ENCODE results near the gene GALNT2. TPM values are rescaled to one million over a fixed set of nuclear protein-coding genes. Genes with fewer than 3 reads are reported as not detected.

The GALNT2 gene
- total and polyA plus RNA-seq, 2 donors (not counting 1 experiment from before 2014, with no cell fraction given), result 19.0 to 184 TPM

- H3K79me2 ChIP-seq (ENCODE audit: control insufficient read depth, insufficient read depth, low read length), result peaks cover 100% of the 10 kb centered on the region
- no peak overlapping the region for H3K27ac ChIP-seq (ENCODE audit: low read length in 2 of 2)
- WGBS (ENCODE audit: insufficient coverage), result no CpG with 5 or more reads among the region's 3 CpGs
Measured at GRCh38 chr1:230087717-230088105, 20.7 kb downstream of the GALNT2 start.

More at GRCh38 chr1:230087717-230088105, 20.7 kb downstream of the GALNT2 start:
- ATAC-seq (ENCODE audit: low read depth), result no peak
- Histone ChIP-seq H3K9ac (ENCODE audit: low read length) (no peak overlapping the region), H3K4me1 (ENCODE audit: control insufficient read depth in 2 of 2, insufficient read depth in 2 of 2, low read length in 2 of 2) (peaks cover 15 to 18% of the 10 kb centered on the region in 2 donors), H3K4me3 (ENCODE audit: control extremely low read depth in 1 of 5, extremely low read depth in 1 of 5, insufficient read depth in 1 of 5, low read depth in 2 of 5, low read length in 4 of 5) (no peak overlapping the region), H3K9me3 (ENCODE audit: control extremely low read depth in 1 of 3, control insufficient read depth in 2 of 3, insufficient read depth in 1 of 3, low read length in 2 of 3) (peaks cover 0 to 7% (median 6%) of the 10 kb centered on the region in 3 donors), H3K4me2 (replicated peaks; ENCODE audit: low read depth, low read length, poor library complexity, severe bottlenecking) (no peak overlapping the region), H3K27me3 (replicated peaks in 1 of 4; ENCODE audit: control extremely low read depth in 1 of 4, control insufficient read depth in 3 of 4, insufficient read depth in 4 of 4, low read length in 3 of 4) (no peaks in the 10 kb centered on the region), H4K20me1 (ENCODE audit: control insufficient read depth, insufficient read depth, low read length, poor library complexity, severe bottlenecking) (peaks cover 65% of the 10 kb centered on the region), H2AFZ (ENCODE audit: insufficient read depth, low read depth, low read length, poor library complexity, severe bottlenecking) (no peak overlapping the region), H3K36me3 (replicated peaks in 1 of 2; ENCODE audit: control extremely low read depth in 1 of 2, control insufficient read depth in 1 of 2, extremely low read depth in 1 of 2, insufficient read depth in 2 of 2, low read length in 1 of 2) (peaks cover 0 to 8% of the 10 kb centered on the region in 2 experiments)
- DNase-seq, result no peak
- ChIA-PET POLR2A (no interaction called here), CTCF (interaction anchor here (0.7 to 1.4 kb wide), 3 partner anchors 17 to 22 kb away, joined by 3 to 4 read pairs (median 4); no protein-coding TSS in a partner anchor)
- intact Hi-C loops (cut with micrococcal nuclease), result no loop called here
- Mint-ChIP-seq H3K9me3 (ENCODE audit: insufficient read depth) (no peaks in the 10 kb centered on the region), H3K4me3 (no peak overlapping the region), H3K27me3 (no peaks in the 10 kb centered on the region), H3K4me1 (peaks cover 51% of the 10 kb centered on the region), H3K27ac (no peak overlapping the region)
- TF ChIP-seq CTCF (IDR thresholded peaks at IDR 0.05), result no peak
- TF ChIP-seq EZH2 (IDR thresholded peaks at IDR 0.05; ENCODE audit: borderline replicate concordance, insufficient read depth, low read depth, low read length, poor library complexity, severe bottlenecking), result no peak
